ENCODE results near the gene ANP32A.

The ANP32A gene

GRCh38 chr15:68819495-68820294, 1.0 kb downstream of the ANP32A start:
- peak; percentile 41 for DNase-seq

GRCh38 chr15:68818769-68819494, 1.8 kb downstream of the ANP32A start:
- peak; percentile 31 for DNase-seq

GRCh38 chr15:68818066-68818768, 2.5 kb downstream of the ANP32A start:
- peak; percentile 77 for DNase-seq

GRCh38 chr15:68817304-68818065, 3.2 kb downstream of the ANP32A start:
- peak; percentile 78 for DNase-seq

GRCh38 chr15:68816795-68817303, 3.8 kb downstream of the ANP32A start:
- no peak for DNase-seq

DNA sequence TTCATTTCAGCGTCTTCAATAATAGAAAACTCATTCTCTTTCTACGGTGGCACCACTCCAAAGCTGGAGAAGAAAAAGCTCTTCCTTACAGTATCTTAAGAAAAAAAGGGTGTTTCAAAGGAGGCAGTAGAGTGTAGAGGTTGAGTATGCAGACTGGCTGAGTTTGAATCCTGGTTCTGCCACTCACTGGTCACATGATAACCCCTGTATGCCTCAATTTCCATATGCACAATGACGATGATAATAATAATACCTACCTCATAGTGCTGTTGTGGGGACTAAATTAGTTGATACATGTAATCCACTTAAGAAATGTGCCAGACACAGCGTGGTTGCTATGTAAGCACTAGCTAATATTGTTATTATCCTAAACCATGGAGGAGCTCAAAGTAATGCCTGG, 4.5 kb downstream of the ANP32A start:
- no peak for DNase-seq

- DNase-seq = no peak
These were observed 5.1 kb downstream of the ANP32A start for GRCh38 chr15:68815598-68815997.

DNA sequence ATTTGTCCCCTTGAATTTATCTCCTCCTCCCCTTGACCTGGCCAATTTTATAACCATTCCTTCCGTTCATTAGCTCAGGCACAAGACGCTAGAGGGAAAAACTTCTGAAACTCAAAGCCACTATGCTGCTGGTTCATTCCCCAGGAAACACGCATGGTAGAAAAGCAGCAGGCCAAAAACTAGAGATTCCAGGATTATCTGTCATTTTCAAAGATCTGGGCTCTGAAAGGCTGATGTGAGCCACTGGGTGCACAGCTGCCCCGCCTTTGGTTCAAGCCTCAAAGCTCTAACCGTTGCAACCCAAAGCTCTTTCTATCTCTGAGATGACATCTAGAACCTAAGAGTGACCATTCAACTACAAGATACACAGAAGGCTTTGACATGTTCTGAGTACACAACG, 6.1 kb downstream of the ANP32A start:
- no peak for DNase-seq

DNA sequence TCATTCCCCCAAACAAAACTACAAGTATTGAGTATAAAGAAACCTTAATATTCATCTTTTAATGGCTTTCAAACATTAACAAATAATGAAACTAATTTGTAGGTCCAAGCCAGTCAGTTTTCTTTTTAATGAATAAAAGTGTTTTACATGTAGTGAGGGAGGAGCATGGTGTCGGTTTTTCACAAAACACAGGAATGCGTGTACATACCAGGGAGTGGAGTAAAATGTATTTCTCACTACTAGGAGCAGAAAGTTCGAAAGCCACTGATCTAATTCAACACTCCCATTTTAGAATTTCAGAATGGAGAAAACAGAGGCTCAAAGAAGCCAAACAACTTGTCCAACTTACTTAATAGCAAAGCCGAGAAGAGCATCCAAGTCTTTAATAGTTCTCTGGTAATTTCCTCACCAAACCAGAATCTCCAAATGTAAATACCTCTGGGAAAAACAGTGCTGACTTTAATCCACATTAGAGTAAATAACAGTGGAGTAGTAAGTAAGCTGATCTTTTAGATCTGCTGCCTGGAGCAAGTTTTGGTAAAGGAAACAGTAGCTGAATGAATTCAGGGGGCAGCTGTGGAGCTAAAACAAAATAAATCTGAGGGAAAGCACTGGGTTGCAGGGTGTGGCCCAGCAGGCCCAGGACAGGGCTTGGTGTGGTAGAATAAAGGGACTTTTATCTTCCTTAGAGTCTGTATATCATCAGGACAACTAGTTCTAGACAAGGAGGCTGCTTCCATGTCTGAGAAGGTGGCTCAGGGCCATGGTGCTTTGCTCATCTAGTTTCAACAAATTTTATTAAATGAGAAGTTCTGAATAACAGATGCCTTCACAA, 7.9 kb downstream of the ANP32A start:
- no peak for DNase-seq

DNA sequence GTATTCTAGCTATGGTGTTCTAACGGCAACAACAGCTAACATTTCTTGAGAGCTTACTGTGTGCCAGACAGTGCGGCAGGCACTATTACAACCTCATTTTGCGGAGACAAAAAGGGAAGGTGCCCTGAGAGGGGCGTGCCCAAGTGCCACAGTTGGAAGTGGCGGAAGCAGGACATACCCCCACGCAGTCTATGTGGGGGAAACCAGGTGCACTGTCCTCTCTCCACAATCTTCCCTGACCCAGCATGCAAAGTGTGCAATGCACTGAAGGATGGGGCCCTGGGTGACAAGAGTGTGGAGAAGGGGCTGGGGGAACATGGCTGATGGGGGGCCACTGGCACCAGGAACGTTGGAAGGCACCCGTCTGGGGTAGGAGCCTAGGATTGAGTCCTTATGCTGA, 8.6 kb downstream of the ANP32A start:
- no peak for DNase-seq

- DNase-seq = no peak
These were observed 11.2 kb downstream of the ANP32A start for GRCh38 chr15:68809517-68809916.

GRCh38 chr15:68808770-68809169, 11.9 kb downstream of the ANP32A start:
- DNase-seq = no peak

GRCh38 chr15:68808091-68808490, 12.6 kb downstream of the ANP32A start:
- no peak for DNase-seq

DNA sequence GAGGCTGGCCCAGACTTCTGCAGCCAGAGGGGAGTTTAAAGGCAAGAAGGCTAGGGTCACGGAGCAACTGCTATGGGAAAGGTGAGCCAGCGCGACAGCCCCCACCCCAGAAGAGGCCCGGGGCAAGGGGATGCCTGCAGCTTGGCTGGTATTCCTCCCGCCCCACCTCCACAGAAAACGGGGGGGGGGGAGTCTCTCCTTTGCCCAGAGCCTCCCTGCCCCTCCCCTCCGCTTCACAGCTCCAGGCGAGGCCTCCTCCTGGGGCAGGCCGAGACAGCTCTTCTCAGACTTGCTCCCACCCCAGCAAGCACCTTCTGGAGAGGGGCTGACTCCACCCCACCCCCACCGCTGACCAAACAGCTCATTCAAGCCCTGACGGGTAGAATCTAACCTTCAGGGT, 13.4 kb downstream of the ANP32A start:
- DNase-seq = no peak

DNA sequence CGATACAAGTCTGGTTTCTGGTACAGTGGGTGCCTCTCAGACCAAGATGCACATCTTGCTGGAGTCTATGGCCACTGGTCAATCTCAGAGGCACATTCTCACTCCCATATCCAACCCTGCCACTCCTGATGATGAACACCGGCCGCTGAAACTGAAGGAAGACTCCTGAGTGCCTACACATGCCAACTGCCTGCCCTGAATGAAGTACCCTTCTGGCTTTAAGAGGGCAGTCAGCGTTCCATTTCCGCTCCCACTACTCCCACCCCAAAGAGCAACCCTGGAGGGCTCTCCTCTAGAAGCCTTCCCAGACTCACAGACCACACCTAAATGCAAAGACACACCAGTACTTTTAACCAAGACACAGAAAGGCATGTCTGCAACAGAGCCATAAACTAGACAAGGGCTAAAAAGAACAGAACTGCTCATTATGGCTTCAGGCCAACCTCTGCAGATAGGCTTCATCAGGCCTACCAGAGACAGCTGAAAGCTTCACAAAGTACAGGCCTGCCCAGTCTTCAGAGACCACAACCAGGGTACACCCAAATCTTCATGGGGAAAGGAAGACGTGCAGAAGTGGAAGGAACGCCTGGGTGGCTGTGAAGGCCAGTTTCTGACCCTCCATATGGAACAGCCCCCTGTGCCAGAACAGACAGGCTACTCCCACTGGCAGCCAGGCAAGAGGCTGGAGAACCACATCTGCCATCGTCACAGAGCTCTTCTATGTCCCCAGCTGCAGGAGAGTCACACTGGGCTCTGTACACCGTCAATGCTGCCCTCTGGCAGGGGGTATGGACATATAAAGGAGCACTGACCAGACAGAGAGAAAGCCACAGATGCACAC, 14.3 kb downstream of the ANP32A start:
- no peak for DNase-seq

- no peak for DNase-seq
These were observed 18.3 kb downstream of the ANP32A start for GRCh38 chr15:68802373-68802772.

GRCh38 chr15:68801572-68802148, 19.0 kb downstream of the ANP32A start:
- DNase-seq = no peak

DNA sequence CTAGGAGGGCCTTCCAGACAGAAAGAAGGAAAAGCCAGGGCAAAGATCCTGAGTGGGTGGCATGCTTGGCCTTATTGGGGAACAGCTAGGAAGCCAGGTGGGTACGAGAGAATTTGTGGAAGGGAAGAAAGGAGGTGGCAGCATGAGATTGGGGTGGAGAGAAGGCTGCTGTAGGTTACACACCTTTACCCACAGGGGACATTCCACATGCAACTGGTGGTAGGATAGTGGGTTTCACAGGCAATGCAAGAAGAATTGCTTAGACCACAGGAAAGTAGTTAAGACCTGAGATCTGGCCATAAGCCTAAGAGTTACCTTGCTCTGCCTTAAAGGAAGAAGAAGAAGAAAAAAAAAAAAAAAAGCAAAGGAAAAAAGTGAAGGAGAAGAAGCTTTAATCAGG, 19.8 kb downstream of the ANP32A start:
- no peak for DNase-seq

GRCh38 chr15:68798346-68799094, 22.2 kb downstream of the ANP32A start:
- DNase-seq = no peak
